DOHH2 (cell line): ENCODE measurements around the gene ZBTB7C.

Source experiments
- H3F3A ChIP-seq: fragments of 200-600 bp; sonication (generic), shearing (Covaris generic); 2 replicates; pipeline ENCODE4 v1.6.0; 2016; ENCODE audit warnings: antibody characterized with exemption, mild to moderate bottlenecking; ENCODE audit not compliant: control insufficient read depth, insufficient read depth
- H3K27ac ChIP-seq: fragments of 200-600 bp; sonication (generic); 2 replicates; pipeline ENCODE4 v1.5.1; 2014; ENCODE audit warnings: low read depth, mild to moderate bottlenecking, low read length, moderate library complexity
- H3K27me3 ChIP-seq: fragments of 200-600 bp; sonication (generic); 2 replicates; pipeline ENCODE4 v1.6.1; 2014; ENCODE audit warnings: mild to moderate bottlenecking, low read length, mixed read lengths; ENCODE audit not compliant: control insufficient read depth
- H3K36me3 ChIP-seq: fragments of 200-600 bp; sonication (generic); 2 replicates; pipeline ENCODE4 v1.6.1; 2014; ENCODE audit warnings: mild to moderate bottlenecking, low read length, moderate library complexity, mixed read lengths; ENCODE audit not compliant: control insufficient read depth
- H3K4me1 ChIP-seq: fragments of 200-600 bp; sonication (generic); 2 replicates; pipeline ENCODE4 v1.6.1; 2014; ENCODE audit warnings: mild to moderate bottlenecking, low read length, mixed read lengths; ENCODE audit not compliant: control insufficient read depth
- H3K4me2 ChIP-seq: fragments of 200-600 bp; sonication (generic); 2 replicates; pipeline ENCODE4 v1.6.0; 2014; ENCODE audit warnings: mild to moderate bottlenecking, low read length, moderate library complexity
- H3K4me3 ChIP-seq: fragments of 200-600 bp; sonication (generic); 2 replicates; pipeline ENCODE4 v1.5.1; 2014; ENCODE audit warnings: mild to moderate bottlenecking, low read length, mixed read lengths
- H3K79me2 ChIP-seq: fragments of 200-600 bp; sonication (generic); 2 replicates; pipeline ENCODE4 v1.6.1; 2014; ENCODE audit warnings: mild to moderate bottlenecking, low read length, mixed read lengths; ENCODE audit not compliant: control insufficient read depth
- H3K9me2 ChIP-seq: fragments of 200-600 bp; sonication (generic); replicated peaks from 2 replicates; pipeline ENCODE4 v1.6.1; 2014; ENCODE audit warnings: mild to moderate bottlenecking, low read length, mixed read lengths; ENCODE audit not compliant: control insufficient read depth
- H3K9me3 ChIP-seq: fragments of 200-600 bp; sonication (generic); 2 replicates; pipeline ENCODE4 v1.6.1; 2014; ENCODE audit warnings: antibody characterized with exemption, low read length, mixed read lengths; ENCODE audit not compliant: control insufficient read depth, insufficient read depth
- H4K20me1 ChIP-seq: fragments of 200-600 bp; sonication (generic); 2 replicates; pipeline ENCODE4 v1.6.0; 2014; ENCODE audit warnings: low read depth, mild to moderate bottlenecking, antibody characterized with exemption, low read length, moderate library complexity; ENCODE audit not compliant: control insufficient read depth, insufficient read depth
- CTCF ChIP-seq: fragments of 200-600 bp; sonication (generic); IDR thresholded peaks from one replicate; pipeline ENCODE4 v1.5.1; 2014; ENCODE audit warnings: antibody characterized with exemption, mild to moderate bottlenecking, low read depth, low read length; ENCODE audit not compliant: poor library complexity, severe bottlenecking
- EZH2phosphoT487 ChIP-seq: fragments of 200-600 bp; sonication (generic); IDR thresholded peaks from 2 replicates; pipeline ENCODE4 v1.6.1; 2017; ENCODE audit warnings: borderline replicate concordance, mild to moderate bottlenecking, antibody characterized with exemption, low read length, moderate library complexity, mixed read lengths

Gene ZBTB7C

GRCh38 chr18:48352051-48352755 is 57.0 kb downstream of the ZBTB7C start:
- H3K9me3 ChIP-seq: no peaks in the 10 kb centered on the region
- H3K4me1 ChIP-seq: no peaks in the 10 kb centered on the region
- H3K36me3 ChIP-seq: no peaks in the 10 kb centered on the region
- H3K9me2 ChIP-seq: no peaks in the 10 kb centered on the region
- no peak overlapping the region for H3K4me3 ChIP-seq
- H3K79me2 ChIP-seq: no peaks in the 10 kb centered on the region
- H4K20me1 ChIP-seq: no peaks in the 10 kb centered on the region
- no peaks in the 10 kb centered on the region for H3F3A ChIP-seq
- no peak for TF ChIP-seq CTCF
- no peak overlapping the region for H3K27ac ChIP-seq
- no peak overlapping the region for H3K4me2 ChIP-seq
- H3K27me3 ChIP-seq: no peaks in the 10 kb centered on the region

GRCh38 chr18:48351216-48352050 is 57.8 kb downstream of the ZBTB7C start:
- H3K27me3 ChIP-seq: no peaks in the 10 kb centered on the region
- no peaks in the 10 kb centered on the region for H4K20me1 ChIP-seq
- no peaks in the 10 kb centered on the region for H3F3A ChIP-seq
- H3K4me2 ChIP-seq: no peak overlapping the region
- H3K4me3 ChIP-seq: no peak overlapping the region
- no peak overlapping the region for H3K27ac ChIP-seq
- H3K9me3 ChIP-seq: no peaks in the 10 kb centered on the region
- no peaks in the 10 kb centered on the region for H3K9me2 ChIP-seq
- no peaks in the 10 kb centered on the region for H3K4me1 ChIP-seq
- TF ChIP-seq CTCF (no peak), EZH2phosphoT487 (no peak)
- no peaks in the 10 kb centered on the region for H3K79me2 ChIP-seq
- H3K36me3 ChIP-seq: no peaks in the 10 kb centered on the region

GRCh38 chr18:48348739-48349138 is 60.4 kb downstream of the ZBTB7C start:
- H3K4me3 ChIP-seq: no peak overlapping the region
- TF ChIP-seq CTCF (no peak), EZH2phosphoT487 (no peak)
- H3K9me2 ChIP-seq: no peaks in the 10 kb centered on the region
- H3K79me2 ChIP-seq: no peaks in the 10 kb centered on the region
- H3K4me1 ChIP-seq: no peaks in the 10 kb centered on the region
- no peaks in the 10 kb centered on the region for H3K36me3 ChIP-seq
- no peaks in the 10 kb centered on the region for H3F3A ChIP-seq
- H3K4me2 ChIP-seq: no peak overlapping the region
- no peak overlapping the region for H3K27ac ChIP-seq
- H3K9me3 ChIP-seq: no peaks in the 10 kb centered on the region
- no peaks in the 10 kb centered on the region for H4K20me1 ChIP-seq
- H3K27me3 ChIP-seq: no peaks in the 10 kb centered on the region
